ENCODE results near the gene DGKB.

DNA sequence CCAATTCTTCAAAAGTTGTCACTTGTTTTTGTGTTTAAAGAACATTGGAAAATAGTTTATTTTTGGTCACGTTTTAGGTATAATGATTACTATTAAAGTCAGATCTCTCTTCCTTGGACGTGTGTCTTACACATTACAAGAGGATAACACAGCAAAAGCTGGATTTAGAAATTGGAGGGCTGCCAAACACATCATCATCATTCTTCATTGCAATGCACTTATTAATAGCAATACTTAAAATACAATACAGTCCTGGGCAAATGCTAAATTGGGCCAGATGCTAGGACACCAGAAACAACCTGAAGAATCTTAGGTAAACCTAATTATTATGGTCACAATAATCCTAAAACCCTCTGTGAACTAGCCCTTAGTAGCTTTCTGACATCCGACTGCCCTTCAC is 303.6 kb downstream of the DGKB start:
- TF ChIP-seq, protein P1, sequence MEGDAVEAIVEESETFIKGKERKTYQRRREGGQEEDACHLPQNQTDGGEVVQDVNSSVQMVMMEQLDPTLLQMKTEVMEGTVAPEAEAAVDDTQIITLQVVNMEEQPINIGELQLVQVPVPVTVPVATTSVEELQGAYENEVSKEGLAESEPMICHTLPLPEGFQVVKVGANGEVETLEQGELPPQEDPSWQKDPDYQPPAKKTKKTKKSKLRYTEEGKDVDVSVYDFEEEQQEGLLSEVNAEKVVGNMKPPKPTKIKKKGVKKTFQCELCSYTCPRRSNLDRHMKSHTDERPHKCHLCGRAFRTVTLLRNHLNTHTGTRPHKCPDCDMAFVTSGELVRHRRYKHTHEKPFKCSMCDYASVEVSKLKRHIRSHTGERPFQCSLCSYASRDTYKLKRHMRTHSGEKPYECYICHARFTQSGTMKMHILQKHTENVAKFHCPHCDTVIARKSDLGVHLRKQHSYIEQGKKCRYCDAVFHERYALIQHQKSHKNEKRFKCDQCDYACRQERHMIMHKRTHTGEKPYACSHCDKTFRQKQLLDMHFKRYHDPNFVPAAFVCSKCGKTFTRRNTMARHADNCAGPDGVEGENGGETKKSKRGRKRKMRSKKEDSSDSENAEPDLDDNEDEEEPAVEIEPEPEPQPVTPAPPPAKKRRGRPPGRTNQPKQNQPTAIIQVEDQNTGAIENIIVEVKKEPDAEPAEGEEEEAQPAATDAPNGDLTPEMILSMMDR (IDR thresholded peaks at IDR 0.05), result no peak
- TF ChIP-seq POLR2A (IDR thresholded peaks at IDR 0.05), result no peak
- no peak for TF ChIP-seq EP300 (IDR thresholded peaks at IDR 0.05)
- TF ChIP-seq POLR2AphosphoS5 (IDR thresholded peaks at IDR 0.05), result no peak

Measured in gastroesophageal sphincter (tissue), 3 donors.